ENCODE results near the gene SERHL2.

- TF ChIP-seq, protein P1, sequence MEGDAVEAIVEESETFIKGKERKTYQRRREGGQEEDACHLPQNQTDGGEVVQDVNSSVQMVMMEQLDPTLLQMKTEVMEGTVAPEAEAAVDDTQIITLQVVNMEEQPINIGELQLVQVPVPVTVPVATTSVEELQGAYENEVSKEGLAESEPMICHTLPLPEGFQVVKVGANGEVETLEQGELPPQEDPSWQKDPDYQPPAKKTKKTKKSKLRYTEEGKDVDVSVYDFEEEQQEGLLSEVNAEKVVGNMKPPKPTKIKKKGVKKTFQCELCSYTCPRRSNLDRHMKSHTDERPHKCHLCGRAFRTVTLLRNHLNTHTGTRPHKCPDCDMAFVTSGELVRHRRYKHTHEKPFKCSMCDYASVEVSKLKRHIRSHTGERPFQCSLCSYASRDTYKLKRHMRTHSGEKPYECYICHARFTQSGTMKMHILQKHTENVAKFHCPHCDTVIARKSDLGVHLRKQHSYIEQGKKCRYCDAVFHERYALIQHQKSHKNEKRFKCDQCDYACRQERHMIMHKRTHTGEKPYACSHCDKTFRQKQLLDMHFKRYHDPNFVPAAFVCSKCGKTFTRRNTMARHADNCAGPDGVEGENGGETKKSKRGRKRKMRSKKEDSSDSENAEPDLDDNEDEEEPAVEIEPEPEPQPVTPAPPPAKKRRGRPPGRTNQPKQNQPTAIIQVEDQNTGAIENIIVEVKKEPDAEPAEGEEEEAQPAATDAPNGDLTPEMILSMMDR (IDR thresholded peaks at IDR 0.05), result no peak
- TF ChIP-seq POLR2A (IDR thresholded peaks at IDR 0.05), result no peak
Measured at GRCh38 chr22:42611051-42611450, 57.3 kb downstream of the SERHL2 start.
